G401.6 (cell line): Measurements from ENCODE around the gene PPP1R2C.

ENCODE experiments used
- FAIRE-seq: peaks from 2 replicates; lab custom pipeline; 2012; peaks lifted over from hg19 to GRCh38; lab: Jason Lieb, UNC

The PPP1R2C gene

GRCh38 chrX:42748067-42748850 is 29.7 kb downstream of the PPP1R2C start:
- no peak for FAIRE-seq

- no peak for FAIRE-seq
Measured at GRCh38 chrX:42746606-42747005, 31.4 kb downstream of the PPP1R2C start.

- no peak for FAIRE-seq
Measured at GRCh38 chrX:42740456-42740855, 37.5 kb downstream of the PPP1R2C start.

GRCh38 chrX:42739741-42740140 is 38.2 kb downstream of the PPP1R2C start:
- no peak for FAIRE-seq

- FAIRE-seq, result no peak
Measured at GRCh38 chrX:42739258-42739657, 38.7 kb downstream of the PPP1R2C start.

GRCh38 chrX:42738552-42738951 is 39.4 kb downstream of the PPP1R2C start:
- FAIRE-seq, result no peak

- no peak for FAIRE-seq
Measured at GRCh38 chrX:42735250-42735649, 42.7 kb downstream of the PPP1R2C start.

GRCh38 chrX:42732506-42732905 is 45.5 kb downstream of the PPP1R2C start:
- no peak for FAIRE-seq
